GM21367 (cell line): Measurements from ENCODE around the gene DCAF11.

ENCODE experiments used
- ATAC-seq: cut with Tn5 transposase; IDR thresholded peaks from one replicate; pipeline ENCODE4 v1.9.1; 2021; ENCODE audit not compliant: unreplicated experiment

The DCAF11 gene

GRCh38 chr14:24137529-24138395 is 23.2 kb downstream of the DCAF11 start:
- ATAC-seq: no peak

- no peak for ATAC-seq
These were observed 24.1 kb downstream of the DCAF11 start for GRCh38 chr14:24138396-24139271.

- ATAC-seq: no peak
These were observed 24.8 kb downstream of the DCAF11 start for GRCh38 chr14:24139272-24139934.

GRCh38 chr14:24141097-24141880 is 26.7 kb downstream of the DCAF11 start, which contains the start of gene EMC9:
Gene EMC9 (minus strand): TSS chr14:24141591. CDS start chr14:24141304, 287 bp downstream.
- peak; percentile 66 for ATAC-seq

GRCh38 chr14:24143511-24143910 is 28.9 kb downstream of the DCAF11 start:
- no peak for ATAC-seq

- no peak for ATAC-seq
These were observed 29.9 kb downstream of the DCAF11 start for GRCh38 chr14:24144451-24144850.

GRCh38 chr14:24145219-24145618 is 30.6 kb downstream of the DCAF11 start:
- no peak for ATAC-seq

GRCh38 chr14:24145690-24146452 is 31.3 kb downstream of the DCAF11 start:
- no peak for ATAC-seq

GRCh38 chr14:24146453-24146977 is 31.9 kb downstream of the DCAF11 start, which contains the start of gene PSME2:
Gene PSME2 (minus strand): TSS chr14:24146610. CDS start chr14:24146581, 29 bp downstream.
- peak; percentile 60 for ATAC-seq

- peak; percentile 73 for ATAC-seq
These were observed 32.6 kb downstream of the DCAF11 start, which contains the start of gene RNF31 for GRCh38 chr14:24146978-24147760. Gene RNF31 (plus strand): TSS chr14:24147498. CDS start chr14:24147699, 201 bp downstream.

GRCh38 chr14:24147761-24148428 is 33.3 kb downstream of the DCAF11 start:
- no peak for ATAC-seq

- no peak for ATAC-seq
These were observed 34.9 kb downstream of the DCAF11 start for GRCh38 chr14:24149302-24149969.

GRCh38 chr14:24150061-24150460 is 35.5 kb downstream of the DCAF11 start:
- ATAC-seq: no peak

GRCh38 chr14:24150567-24150966 is 36.0 kb downstream of the DCAF11 start:
- ATAC-seq: no peak

- ATAC-seq: no peak
These were observed 36.4 kb downstream of the DCAF11 start for GRCh38 chr14:24150993-24151392.

GRCh38 chr14:24151404-24152080 is 37.0 kb downstream of the DCAF11 start:
- ATAC-seq: no peak

GRCh38 chr14:24155100-24155499 is 40.5 kb downstream of the DCAF11 start:
- no peak for ATAC-seq
